MM.1S (cell line): Measurements from ENCODE around the gene SPTLC1.

Experiments
- EZH2 ChIP-seq: fragments of 300-600 bp; sonication (generic); optimal IDR thresholded peaks from 2 replicates; pipeline ENCODE3; 2017; ENCODE audit warnings: low read depth, mild to moderate bottlenecking, antibody characterized with exemption, low read length, mixed read lengths
- TF ChIP-seq, protein P1 (sequence below): fragments of 300-600 bp; sonication (generic); IDR thresholded peaks from 2 replicates; pipeline ENCODE4 v1.5.1; 2016; ENCODE audit warnings: antibody characterized with exemption, low read length, mixed read lengths

DNA sequence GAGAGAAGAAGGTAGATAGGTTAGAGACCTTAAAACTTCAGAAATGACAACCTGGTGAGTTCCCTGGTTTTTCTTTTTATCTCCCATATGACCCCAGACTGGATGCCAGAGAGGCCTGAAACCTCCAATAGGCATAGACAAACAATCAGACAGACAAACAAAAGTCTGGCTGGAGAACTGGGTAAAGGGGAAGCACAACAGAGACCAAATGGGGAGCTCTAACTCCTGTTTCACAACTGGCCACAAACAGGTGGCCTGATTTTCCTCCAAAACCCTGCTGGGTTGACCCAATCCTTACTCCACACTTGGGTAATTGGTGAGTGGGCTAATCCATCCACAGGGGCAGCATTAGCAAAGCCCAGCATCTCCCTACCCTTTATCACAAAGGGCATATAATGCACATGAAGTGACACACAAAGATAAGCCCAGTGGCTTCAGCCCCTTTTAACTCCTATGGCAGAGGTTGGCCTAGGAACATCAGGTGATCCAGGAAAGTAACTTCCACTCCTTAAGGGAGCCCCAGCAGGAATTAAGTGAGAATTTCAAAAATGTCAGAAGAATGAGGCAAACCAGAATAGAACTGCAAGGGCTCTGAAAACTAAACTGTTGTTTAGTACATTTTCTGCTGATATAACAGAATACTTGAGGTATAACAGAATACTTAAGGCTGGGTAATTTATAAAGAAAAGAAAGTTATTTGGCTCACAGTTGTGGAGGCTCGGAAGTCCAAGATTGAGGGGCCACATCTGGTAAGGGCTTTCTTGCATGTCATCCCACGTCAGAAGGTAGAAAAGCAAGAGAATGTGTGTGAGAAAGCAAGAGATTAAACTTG, 104.3 kb downstream of the SPTLC1 start:
- TF ChIP-seq, protein P1, sequence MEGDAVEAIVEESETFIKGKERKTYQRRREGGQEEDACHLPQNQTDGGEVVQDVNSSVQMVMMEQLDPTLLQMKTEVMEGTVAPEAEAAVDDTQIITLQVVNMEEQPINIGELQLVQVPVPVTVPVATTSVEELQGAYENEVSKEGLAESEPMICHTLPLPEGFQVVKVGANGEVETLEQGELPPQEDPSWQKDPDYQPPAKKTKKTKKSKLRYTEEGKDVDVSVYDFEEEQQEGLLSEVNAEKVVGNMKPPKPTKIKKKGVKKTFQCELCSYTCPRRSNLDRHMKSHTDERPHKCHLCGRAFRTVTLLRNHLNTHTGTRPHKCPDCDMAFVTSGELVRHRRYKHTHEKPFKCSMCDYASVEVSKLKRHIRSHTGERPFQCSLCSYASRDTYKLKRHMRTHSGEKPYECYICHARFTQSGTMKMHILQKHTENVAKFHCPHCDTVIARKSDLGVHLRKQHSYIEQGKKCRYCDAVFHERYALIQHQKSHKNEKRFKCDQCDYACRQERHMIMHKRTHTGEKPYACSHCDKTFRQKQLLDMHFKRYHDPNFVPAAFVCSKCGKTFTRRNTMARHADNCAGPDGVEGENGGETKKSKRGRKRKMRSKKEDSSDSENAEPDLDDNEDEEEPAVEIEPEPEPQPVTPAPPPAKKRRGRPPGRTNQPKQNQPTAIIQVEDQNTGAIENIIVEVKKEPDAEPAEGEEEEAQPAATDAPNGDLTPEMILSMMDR, result no peak
- no peak for TF ChIP-seq EZH2
